Thoracic aorta (tissue), 2 donors: ENCODE data around the gene ANKRD61. TPM values are rescaled to one million over a fixed set of nuclear protein-coding genes. Genes with fewer than 3 reads are reported as not detected.
"Not testable (repeated sequence)": the region's sequence is repeated elsewhere in the genome, so short reads cannot be mapped to it uniquely, and the experiment has no call there.

Experiments used
- ATAC-seq: fragments of 150-250 bp; one replicate; pipeline ENCODE4 v1.8.0; 2017; ENCODE audit warnings: low read depth; ENCODE audit not compliant: insufficient number of reproducible peaks, low FRiP score
- DNase-seq: peaks from one replicate; pipeline ENCODE4 v3.0.0-alpha.2; 2020; ENCODE audit warnings: low spot score
- H3K27ac ChIP-seq, 2 donors: fragments of 200-600 bp; sonication (generic); 1 replicate in 1 of 2; 2 replicates in 1 of 2; pipeline ENCODE4 v1.5.1; 2016; ENCODE audit warnings: mild to moderate bottlenecking in 2 of 2, moderate library complexity in 2 of 2
- H3K27me3 ChIP-seq: fragments of 200-600 bp; sonication (generic); replicated peaks from 2 replicates; pipeline ENCODE4 v1.6.0; 2016; ENCODE audit warnings: mild to moderate bottlenecking; ENCODE audit not compliant: insufficient read depth
- H3K36me3 ChIP-seq: fragments of 200-600 bp; sonication (generic); one replicate; pipeline ENCODE4 v1.5.1; 2016
- H3K4me1 ChIP-seq, 2 donors: fragments of 200-600 bp; sonication (generic); 1 replicate in 1 of 2; 2 replicates in 1 of 2; pipeline versions ENCODE4 v1.5.1 to v1.6.0; 2016; ENCODE audit warnings: low read depth in 2 of 2, mild to moderate bottlenecking in 1 of 2; ENCODE audit not compliant: control insufficient read depth in 1 of 2
- H3K4me3 ChIP-seq: fragments of 200-600 bp; sonication (generic); 2 replicates; pipeline ENCODE4 v1.5.1; 2016; ENCODE audit warnings: mild to moderate bottlenecking
- H3K9me3 ChIP-seq: fragments of 200-600 bp; sonication (generic); 2 replicates; pipeline ENCODE4 v1.5.1; 2016
- total RNA-seq, 2 donors: library from RNA; depleted of rRNA; stranded (reverse); fragments of >200 nt; gene quantifications; one replicate each; pipeline versions ENCODE4 v1.1.0 to v1.2.3, GENCODE V29; 2016
- TF ChIP-seq, protein P1 (sequence below): fragments of 200-600 bp; sonication (generic); IDR thresholded peaks from one replicate; pipeline ENCODE4 v1.5.1; 2019; ENCODE audit warnings: antibody characterized with exemption

Gene ANKRD61
- total RNA-seq, 2 donors from 2014 or later: not detected

DNA sequence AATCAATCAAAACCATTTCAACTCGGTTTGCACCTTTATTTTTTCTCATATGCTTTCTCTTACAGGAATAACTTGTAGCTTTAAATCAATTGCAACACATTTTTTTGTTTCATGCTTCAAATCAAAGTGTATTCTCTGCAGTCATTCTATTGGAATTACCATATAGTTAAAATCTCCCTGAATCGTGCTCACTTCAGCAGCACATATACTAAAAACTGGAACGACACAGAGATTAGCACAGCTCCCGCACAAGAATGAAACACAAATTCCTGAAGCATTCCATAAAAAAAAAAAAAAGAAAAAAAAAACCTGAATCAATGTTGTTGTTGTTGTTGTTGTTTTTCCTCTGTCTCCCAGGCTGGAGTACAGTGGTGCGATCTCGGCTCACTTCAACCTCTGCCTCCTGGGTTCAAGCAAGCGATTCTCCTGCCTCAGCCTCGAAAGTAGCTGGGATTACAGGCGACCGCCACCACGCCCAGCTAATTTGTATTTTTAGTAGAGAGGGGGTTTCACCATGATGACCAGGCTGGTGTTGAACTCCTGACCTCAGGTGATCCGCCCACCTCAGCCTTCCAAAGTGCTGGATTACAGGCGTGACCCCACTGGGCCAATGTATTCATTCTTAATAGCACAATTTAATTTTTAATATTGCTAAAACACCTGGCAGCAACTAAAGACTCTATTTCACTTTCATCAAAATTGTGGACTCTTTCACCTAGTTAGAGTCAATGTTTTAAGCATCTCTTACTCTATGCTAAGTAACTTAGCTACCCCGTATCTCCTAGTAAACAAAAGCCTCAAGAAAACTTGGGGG is 26.3 kb downstream of the ANKRD61 start:
- Histone ChIP-seq H3K27me3 (no peaks in the 10 kb centered on the region), H3K4me1 (peaks cover 14 to 24% of the 10 kb centered on the region in 2 donors), H3K27ac (no peak overlapping the region), H3K4me3 (peak overlapping the region; percentile 86), H3K9me3 (no peaks in the 10 kb centered on the region), H3K36me3 (peaks cover 10% of the 10 kb centered on the region)
- no peak for DNase-seq
- ATAC-seq: no peak
- TF ChIP-seq, protein P1, sequence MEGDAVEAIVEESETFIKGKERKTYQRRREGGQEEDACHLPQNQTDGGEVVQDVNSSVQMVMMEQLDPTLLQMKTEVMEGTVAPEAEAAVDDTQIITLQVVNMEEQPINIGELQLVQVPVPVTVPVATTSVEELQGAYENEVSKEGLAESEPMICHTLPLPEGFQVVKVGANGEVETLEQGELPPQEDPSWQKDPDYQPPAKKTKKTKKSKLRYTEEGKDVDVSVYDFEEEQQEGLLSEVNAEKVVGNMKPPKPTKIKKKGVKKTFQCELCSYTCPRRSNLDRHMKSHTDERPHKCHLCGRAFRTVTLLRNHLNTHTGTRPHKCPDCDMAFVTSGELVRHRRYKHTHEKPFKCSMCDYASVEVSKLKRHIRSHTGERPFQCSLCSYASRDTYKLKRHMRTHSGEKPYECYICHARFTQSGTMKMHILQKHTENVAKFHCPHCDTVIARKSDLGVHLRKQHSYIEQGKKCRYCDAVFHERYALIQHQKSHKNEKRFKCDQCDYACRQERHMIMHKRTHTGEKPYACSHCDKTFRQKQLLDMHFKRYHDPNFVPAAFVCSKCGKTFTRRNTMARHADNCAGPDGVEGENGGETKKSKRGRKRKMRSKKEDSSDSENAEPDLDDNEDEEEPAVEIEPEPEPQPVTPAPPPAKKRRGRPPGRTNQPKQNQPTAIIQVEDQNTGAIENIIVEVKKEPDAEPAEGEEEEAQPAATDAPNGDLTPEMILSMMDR: no peak

DNA sequence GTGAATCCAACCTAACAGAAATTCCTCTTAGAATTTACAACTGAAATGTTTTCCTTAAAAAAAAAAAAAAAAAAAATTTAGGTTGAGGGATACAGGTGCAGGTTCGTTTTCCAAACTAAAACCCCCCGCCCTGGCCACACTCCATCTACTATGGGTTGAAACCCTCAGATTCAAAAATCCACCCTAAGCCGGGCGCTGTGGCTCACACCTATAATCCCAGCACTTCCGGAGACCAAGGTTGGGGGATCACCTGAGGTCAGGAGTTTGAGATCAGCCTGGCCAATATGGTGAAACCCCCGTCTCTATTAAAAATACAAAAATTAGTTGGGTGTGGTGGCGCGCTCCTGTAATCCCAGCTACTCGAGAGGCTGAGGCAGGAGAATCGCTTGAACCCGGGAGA is 28.8 kb downstream of the ANKRD61 start:
- H3K9me3 ChIP-seq: not testable (repeated sequence)

DNA sequence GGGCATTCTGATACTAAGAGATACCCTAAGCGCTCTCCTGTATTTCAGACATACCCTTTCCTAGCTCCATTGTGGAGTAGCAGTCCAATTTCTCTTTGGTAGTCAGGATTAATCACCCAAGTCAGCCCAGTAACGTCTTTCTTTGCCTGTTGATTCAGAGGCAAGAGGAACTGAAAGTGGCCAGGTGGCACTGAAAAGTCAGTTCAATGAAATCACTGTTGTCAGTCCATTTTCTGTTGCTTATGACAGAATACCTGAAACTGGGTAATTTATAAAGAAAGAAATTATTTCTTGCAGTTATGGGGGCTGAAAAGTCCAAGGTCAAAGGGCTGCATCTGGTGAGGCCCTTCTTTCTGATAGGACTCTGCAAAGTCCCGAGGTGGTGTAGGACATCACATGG is 40.2 kb downstream of the ANKRD61 start:
- H3K9me3 ChIP-seq: no peaks in the 10 kb centered on the region
- H3K27me3 ChIP-seq: no peaks in the 10 kb centered on the region
- no peaks in the 10 kb centered on the region for H3K36me3 ChIP-seq
- H3K4me3 ChIP-seq: no peak overlapping the region
- TF ChIP-seq, protein P1: no peak
- ATAC-seq (no peak), DNase-seq (no peak)
- no peak overlapping the region for H3K27ac ChIP-seq
- H3K4me1 ChIP-seq: no peaks in the 10 kb centered on the region

More for the DNA sequence above, 28.8 kb downstream of the ANKRD61 start:
- not testable (repeated sequence) for H3K4me3 ChIP-seq, H3K36me3 ChIP-seq, ATAC-seq, H3K27ac ChIP-seq, H3K27me3 ChIP-seq, DNase-seq
- H3K4me1 ChIP-seq: peaks cover 14 to 24% of the 10 kb centered on the region in 2 donors

DNA sequence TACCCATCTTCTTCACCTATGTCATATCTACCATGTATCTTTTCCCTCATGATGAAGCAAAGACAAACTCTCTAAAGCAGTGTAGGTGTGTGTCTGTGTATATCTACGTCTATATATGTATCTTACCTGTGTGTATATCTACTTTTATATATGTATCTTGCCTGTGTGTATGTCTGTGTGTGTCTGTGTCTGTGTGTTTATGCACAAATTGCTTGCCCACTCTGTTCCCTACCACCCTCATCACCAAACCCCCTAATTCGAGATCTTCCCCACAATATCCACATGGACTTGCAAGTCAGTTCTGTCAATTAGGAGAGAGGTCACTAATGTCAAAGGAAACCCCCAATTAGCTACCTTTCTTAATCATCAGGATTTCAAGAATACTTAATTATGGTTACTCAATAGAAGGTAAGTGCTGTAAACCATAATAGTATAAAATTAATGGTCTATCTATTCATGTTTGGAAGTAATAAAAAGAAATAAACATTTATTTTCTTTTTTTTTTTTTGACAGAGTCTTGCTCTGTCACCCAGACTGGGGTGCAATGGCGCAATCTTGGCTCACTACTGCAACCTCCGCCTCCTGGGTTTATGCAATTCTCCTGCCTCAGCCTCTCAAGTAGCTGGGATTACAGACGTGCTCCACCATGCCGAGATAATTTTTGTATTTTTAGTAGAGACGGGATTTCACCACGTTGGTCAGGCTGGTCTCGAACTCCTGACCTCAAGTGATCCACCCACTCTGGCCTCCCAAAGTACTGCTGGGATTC is 43.6 kb downstream of the ANKRD61 start:
- ATAC-seq: no peak

DNA sequence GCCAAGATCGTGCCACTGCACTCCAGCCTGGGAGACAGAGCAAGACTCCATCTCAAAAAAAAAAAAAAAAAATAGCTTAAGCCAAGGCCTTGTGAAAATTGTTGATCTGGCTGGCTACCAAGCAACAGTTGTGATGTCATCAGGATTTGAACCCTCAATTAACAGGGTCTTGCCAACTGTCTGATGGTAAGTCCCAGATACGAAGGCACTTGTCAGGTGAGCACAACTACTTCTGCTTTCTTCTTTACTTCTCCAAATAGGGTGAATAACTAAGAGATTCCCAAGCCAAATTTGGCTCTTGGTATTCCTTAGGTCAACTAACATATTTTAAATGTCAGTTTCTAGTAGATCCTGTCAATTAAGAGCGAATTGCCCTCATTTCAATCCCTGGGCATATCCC is 47.4 kb downstream of the ANKRD61 start:
- no peak overlapping the region for H3K27ac ChIP-seq
- H3K27me3 ChIP-seq: no peaks in the 10 kb centered on the region
- ATAC-seq: no peak

More for the DNA sequence above, 43.6 kb downstream of the ANKRD61 start:
- no peak for DNase-seq
- H3K27me3 ChIP-seq: no peaks in the 10 kb centered on the region
- H3K4me1 ChIP-seq: no peaks in the 10 kb centered on the region
- H3K9me3 ChIP-seq: no peaks in the 10 kb centered on the region
- TF ChIP-seq, protein P1: no peak
- no peak overlapping the region for H3K27ac ChIP-seq
- H3K4me3 ChIP-seq: no peak overlapping the region
- no peaks in the 10 kb centered on the region for H3K36me3 ChIP-seq

DNA sequence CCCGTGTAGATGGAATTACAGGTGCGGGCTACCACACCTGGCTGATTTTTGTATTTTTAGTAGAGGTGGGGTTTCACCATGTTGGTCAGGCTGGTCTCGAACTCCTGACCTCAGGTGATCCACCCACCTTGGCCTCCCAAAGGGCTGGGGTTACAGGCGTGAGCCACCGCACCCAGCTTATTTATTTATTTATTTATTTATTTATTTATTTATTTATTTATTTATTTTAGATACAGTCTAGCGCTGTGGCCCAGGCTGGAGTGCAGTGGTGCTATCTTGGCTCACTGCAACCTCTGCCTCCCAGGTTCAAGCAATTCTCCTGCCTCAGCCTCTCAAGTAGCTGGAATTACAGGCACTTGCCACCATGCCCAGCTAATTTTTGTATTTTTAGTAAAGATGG is 51.9 kb downstream of the ANKRD61 start:
- H3K36me3 ChIP-seq, H3K4me1 ChIP-seq, H3K27ac ChIP-seq, H3K9me3 ChIP-seq, DNase-seq, H3K27me3 ChIP-seq, H3K4me3 ChIP-seq, ATAC-seq: not testable (repeated sequence)

More for the DNA sequence above, 47.4 kb downstream of the ANKRD61 start:
- H3K4me3 ChIP-seq: no peak overlapping the region
- TF ChIP-seq, protein P1: no peak
- no peaks in the 10 kb centered on the region for H3K9me3 ChIP-seq
- no peaks in the 10 kb centered on the region for H3K36me3 ChIP-seq
- H3K4me1 ChIP-seq: peaks cover 0 to 4% of the 10 kb centered on the region in 2 donors
- no peak for DNase-seq
